ENCODE measurements around the gene DUSP18. TPM values are rescaled to one million over a fixed set of nuclear protein-coding genes. Genes with fewer than 3 reads are reported as not detected.
A peak's percentile ranks its signal among the peaks of the same experiment; 100 is the strongest.
"Not testable (repeated sequence)": the region's sequence is repeated elsewhere in the genome, so short reads cannot be mapped to it uniquely, and the experiment has no call there.

DUSP18 gene
- polyA plus RNA-seq (2014; cell fraction: cytosol; rRNA removed) = 2.2 and 3.9 TPM in 2 replicates
- 0.99 and 1.3 TPM in 2 replicates for polyA plus RNA-seq (2014; cell fraction: nucleus; rRNA removed)

DNA sequence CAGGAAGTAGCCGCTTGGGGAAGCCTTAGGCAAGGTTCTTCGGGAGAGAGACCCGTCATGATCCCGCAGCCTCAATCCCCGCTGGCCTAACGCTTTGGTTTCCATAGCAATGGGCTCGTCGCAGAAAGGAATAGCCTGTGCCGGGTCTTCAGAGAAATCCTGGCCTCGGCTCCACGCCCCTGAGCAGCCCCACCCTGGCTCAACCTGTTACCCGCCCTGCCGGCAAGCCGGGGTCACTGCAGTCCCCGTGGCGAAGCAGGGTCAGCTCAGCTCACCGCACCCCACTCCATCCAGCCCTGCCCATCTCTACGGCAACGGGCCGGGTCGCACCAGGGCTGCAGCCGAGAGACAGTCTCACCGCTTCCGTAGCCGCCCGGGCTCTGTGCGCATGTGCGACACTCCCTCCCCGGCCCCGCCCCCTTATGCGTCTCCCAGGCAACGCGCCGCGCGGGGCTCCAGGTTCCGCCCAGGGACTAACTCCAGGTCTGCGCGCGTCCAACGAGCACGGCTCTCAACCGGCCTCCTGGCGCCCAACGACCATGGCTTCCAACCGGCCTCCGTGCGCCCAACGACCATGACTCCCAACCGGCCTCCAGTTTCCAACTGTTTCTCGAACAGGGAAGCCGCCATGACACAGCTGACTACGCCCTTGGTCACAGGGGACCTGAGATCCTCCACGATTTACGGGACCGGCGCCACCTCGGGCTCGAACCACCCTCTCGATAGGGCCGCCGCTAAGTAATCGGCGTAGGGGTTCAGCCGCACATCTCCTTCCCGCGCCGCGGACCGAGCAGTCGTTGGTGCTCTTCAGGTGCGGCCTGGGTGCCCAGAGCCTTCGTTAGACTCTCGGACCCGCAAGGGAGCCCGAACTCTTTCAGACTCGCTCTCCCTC, at the start of gene DUSP18:
Gene DUSP18, minus strand, starts transcription at position 382 of the 892 bp plus-strand sequence. CDS start 3,872 bp downstream, outside the sequence.
- peak; percentile 87 for DNase-seq (ENCODE audit: low spot score)

DNA sequence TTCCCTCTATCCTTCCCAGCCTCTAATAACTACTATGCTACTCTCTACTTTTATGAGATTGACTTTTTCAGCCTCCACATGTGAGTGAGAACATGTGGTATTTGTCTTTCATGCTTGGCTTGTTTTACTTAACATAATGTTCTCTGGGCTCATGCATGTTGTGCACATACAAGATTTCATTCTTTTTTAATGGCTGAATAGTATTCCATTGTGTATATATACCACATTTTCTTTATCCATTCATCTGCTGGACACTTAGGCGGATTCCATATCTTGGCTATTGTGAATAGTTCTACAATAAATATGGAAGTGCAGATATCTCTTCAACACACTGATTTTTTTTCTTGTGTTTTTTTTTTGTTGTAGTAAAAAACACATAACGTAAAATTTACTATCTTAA, 46.4 kb upstream of the DUSP18 start:
- no peak for DNase-seq (ENCODE audit: low spot score)

- no peak for DNase-seq (ENCODE audit: low spot score)
These were observed 44.4 kb upstream of the DUSP18 start for GRCh38 chr22:30712094-30712493.

DNA sequence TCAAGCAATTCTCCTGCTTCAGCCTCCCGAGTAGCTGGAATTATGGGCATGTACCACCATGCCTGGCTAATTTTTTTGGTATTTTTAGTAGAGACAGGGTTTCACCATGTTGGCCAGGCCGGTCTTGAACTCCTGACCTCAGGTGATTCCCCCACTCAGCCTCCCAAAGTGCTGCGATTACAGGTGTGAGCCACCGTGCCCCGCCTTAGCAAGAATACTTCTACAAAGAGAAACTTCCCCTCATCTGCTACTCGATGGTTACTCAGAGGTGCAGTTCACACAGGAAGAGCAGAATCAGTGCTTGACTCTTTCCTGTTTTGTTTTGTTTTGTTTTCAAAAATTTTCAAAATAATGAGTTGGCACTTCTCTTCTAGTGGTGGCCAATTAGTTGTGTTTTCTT, 42.3 kb upstream of the DUSP18 start:
- DNase-seq (ENCODE audit: low spot score) = not testable (repeated sequence)

- no peak for DNase-seq (ENCODE audit: low spot score)
These were observed 38.3 kb upstream of the DUSP18 start for GRCh38 chr22:30705710-30706651.

- DNase-seq (ENCODE audit: low spot score) = no peak
These were observed 37.3 kb upstream of the DUSP18 start for GRCh38 chr22:30704978-30705377.

- DNase-seq (ENCODE audit: low spot score) = no peak
These were observed 35.2 kb upstream of the DUSP18 start for GRCh38 chr22:30702856-30703255.

GRCh38 chr22:30701872-30702271, 34.2 kb upstream of the DUSP18 start:
- no peak for DNase-seq (ENCODE audit: low spot score)

GRCh38 chr22:30697975-30698374, 30.3 kb upstream of the DUSP18 start:
- no peak for DNase-seq (ENCODE audit: low spot score)

GRCh38 chr22:30695871-30696655, 28.4 kb upstream of the DUSP18 start:
- DNase-seq (ENCODE audit: low spot score) = no peak

DNA sequence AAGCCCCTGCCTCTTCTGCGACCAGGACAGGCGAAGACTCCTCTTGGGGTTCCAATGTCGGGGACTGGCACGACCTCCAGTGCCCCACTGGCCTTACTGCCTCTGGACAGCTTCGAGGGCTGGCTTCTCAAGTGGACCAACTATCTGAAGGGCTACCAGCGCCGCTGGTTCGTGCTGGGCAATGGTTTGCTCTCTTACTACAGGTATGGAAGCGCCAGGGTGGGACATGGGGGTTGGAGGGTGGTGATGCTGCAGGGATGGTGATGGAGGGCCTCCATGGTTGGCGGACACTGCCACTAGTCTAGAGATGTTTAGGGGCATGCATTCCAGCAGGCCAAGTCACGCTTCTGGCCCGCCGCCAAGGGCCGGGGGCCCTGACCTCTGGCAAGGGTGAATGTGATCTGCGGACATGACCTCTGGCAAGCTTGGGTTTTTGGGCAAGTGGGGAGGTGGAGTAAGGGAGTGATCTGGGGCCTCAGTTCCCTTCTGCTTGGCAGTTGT, 27.7 kb upstream of the DUSP18 start:
- no peak for DNase-seq (ENCODE audit: low spot score)

DNA sequence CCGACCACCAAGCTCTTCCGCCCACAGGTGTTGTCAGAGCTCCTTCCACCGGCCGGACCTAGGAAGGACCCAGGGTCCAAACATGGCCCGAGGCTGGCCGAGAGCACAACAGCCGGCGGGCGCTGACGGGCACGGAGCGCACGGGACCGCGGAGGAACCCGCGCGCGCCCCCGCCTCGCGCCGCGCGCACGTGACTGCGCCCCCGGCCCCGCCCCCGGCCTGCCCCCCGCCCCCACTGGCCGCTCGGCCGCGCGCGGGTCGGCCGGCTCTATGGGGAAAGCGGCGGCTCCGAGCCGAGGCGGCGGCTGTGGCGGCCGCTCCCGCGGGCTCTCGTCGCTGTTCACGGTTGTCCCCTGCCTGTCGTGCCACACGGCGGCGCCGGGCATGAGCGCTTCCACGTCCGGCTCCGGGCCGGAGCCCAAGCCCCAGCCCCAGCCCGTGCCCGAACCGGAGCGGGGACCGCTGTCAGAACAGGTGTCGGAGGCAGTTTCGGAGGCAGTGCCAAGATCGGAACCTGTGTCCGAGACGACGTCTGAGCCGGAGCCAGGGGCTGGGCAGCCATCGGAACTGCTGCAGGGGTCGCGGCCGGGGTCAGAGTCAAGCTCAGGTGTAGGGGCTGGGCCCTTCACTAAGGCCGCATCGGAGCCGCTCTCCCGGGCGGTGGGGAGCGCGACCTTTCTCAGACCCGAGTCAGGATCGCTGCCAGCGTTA, 27.1 kb upstream of the DUSP18 start, which contains the start of gene OSBP2:
Gene OSBP2, plus strand, starts transcription at position 235 of the 711 bp plus-strand sequence. Its CDS starts 36 bp downstream, at position 271.
- peak; percentile 22 for DNase-seq (ENCODE audit: low spot score)

DNA sequence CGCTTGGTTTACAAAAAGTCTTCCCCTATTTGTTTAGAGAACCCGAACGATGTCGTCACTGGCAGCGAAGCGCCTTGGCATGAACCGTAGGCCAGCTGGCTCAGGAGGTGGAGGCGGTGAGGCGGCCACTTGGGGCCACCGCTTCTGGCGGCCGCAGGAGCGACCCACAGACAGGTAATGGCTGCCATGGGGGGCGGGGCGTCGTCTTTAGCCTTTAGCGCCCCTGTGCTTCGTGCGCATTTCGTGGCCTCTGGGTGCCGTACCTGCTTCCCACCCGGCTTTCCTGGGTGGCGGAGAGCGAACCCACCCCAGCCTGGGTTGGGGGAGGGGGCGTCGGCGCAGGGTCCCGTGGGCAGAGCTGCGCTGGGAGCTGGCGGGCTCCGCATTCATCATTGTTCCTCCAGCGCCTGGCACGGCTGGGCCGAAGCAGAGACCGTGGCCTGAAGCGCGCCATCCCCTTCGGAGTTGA, 26.5 kb upstream of the DUSP18 start:
- DNase-seq (ENCODE audit: low spot score) = peak; percentile 40

DNA sequence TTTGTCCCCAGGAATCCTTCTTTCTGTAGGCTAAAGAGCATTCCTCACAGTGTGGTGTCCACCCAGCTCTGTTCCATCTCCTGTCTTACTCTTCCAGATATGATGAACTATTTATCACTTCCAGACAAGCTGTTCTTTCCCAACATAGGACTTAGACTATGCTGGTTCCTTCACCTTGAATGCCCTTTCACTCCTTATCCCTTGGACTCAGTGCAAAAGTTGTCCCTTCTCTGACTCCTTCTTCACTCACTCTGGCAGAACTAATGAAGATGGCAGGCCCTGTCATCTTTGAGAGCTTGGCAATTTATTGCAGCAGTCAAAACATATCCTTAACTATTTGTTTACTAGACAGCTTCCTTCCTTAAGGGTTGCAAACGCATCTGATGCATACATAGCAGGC, 23.5 kb upstream of the DUSP18 start:
- DNase-seq (ENCODE audit: low spot score) = no peak

DNA sequence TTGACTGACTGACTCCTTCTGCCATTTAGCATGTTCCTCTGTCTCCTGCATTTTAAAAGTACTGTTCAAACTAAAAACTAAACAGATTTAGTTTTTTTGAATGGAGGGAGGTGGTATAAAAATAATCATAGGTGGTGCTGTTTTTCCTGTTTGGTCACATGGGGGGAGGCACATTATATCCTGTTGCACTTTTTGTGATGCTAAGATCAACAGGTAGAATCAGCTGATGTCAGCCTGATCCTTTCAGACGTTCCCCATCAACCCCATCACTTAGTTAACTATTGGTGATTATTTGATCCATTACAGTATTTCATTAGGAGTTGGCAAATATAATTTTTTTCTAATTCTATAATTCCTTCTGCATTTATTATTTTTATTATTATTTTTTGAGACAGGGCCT, 21.9 kb upstream of the DUSP18 start:
- DNase-seq (ENCODE audit: low spot score) = no peak

DNA sequence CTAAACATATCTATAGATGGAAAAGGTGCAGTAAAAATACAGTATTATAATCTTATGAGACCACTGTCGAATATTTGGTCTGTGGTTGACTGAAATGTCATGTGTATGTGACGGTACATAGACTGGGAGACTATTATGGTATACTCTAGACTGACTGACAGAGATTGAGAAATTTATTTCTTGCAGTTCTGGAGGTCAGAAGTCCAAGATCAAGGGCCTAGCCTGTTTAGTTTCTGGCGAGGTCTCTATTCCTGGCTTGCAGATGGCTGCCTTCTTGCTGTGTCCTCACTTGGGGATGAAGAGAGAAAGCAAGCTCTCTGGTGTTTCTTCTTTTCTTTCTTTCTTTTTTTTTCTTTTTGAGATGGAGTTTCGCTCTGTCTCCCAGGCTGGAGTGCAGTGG, 19.7 kb upstream of the DUSP18 start:
- no peak for DNase-seq (ENCODE audit: low spot score)

DNA sequence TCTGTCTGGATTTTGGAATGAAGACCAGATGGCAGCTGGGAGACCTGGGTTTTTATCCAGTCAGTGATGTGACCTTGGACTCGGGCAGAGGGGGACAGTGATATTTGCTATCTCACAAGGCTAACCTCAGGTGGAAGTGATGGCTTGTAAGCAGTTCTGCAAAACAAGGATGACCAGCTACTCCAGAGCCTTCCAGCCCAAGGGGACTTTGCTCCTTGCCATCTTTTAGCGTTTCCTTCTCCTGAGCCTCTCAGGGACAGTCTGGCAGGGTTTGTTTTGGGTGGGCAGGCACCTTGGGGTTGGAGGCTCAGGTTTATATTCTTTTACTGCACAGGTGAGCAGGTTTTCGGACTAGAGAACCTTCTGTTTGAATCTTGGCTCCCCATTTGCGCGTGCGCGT, 17.5 kb upstream of the DUSP18 start:
- no peak for DNase-seq (ENCODE audit: low spot score)

DNA sequence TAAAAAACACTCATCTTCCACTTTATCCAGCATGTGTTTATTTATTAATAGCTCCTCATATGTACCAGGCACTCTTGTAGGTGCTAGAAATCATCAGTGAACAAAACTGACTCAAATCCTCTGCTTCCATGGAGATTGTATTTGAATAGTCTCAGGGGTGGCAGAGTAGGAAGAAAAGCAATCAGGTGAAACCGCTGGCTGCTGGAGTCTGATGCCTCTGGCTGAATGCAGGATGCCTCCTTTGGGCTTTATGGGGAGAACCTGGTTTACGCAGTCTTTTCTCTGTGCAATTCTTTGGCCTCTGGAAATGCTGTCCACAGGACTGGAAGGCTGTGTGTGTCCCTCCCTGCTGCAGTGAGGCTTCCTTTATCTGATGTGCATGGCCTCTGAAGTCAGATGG, 14.2 kb upstream of the DUSP18 start:
- DNase-seq (ENCODE audit: low spot score) = no peak

DNA sequence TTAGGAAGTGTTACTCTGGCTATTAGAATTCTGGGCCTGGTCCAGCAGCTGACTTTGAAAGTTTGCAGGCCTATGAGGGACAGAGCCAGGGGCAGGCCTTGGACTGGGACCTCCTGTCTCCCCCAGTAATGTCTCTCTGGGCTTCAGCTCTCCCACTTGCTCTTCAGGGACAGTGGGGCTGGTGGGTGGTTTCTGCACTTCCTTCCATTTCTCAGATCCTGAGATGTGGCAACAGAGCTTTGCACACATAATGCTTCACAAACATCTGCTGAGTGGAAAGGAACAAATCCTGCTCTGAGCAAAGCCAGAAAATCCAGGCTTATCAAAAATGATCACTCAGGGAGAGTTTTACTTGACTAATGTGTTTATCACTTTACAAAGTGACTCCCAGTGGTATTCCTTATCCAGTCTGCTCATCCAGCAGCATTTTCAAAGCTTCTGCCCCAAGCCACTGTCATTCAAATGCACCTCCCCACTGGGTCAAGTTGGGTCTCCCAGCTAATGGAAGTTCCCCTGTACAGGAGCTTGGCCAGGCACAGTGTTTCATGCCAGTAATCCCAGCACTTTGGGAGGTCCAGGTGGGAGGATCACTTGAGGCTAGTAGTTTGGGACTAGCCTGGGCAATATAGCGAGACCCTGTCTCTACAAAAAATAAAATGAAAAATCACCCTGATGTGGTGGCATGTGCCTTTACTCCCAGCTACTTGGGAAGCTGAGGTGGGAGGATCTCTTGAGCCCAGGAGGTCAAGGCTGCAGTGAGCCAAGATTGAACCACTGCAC, 13.5 kb upstream of the DUSP18 start:
- no peak for DNase-seq (ENCODE audit: low spot score)
